ENCODE data around the gene SLCO2B1.
A peak's percentile ranks its signal among the peaks of the same experiment; 100 is the strongest.

SLCO2B1 gene

DNA sequence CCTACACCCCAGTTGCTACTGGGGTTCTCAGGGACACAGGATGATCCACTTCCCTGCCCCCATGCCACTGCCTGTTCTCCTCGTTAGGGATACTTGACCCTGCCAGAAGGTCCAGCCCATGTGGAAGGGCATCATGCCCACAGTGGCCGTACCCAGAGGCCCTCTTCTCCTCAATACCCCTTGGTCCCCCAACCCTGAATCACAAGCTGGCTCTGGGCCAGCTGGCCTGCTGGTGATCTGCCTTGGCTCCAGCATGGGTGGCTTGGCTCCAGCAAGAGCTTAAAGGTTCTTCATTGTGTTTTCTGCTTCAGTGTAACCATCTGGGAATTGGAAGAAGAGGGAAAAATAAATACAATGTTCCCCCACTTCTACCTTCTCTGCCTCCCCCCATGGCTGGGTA is 78.6 kb downstream of the SLCO2B1 start:
- DNase-seq = no peak

DNA sequence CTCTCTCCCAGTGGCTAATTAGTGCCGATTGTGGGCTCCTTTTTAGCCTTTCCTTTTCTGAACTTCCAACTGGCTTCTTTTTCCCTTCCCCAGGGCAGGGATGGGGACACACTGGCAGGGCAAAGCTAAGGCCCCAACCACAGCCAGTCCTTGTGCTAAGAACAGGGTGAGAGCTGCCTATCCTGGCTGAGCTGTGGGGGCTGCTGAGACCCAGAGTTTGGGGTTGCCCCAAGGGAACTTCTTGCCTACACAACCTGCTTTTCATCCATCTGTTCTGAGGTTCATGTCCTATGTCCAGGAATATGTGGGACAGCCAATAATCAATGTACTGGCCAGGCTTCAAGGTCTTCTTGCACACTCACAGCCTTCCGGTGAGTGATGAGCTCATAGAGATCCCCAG is 79.7 kb downstream of the SLCO2B1 start:
- no peak for DNase-seq

DNA sequence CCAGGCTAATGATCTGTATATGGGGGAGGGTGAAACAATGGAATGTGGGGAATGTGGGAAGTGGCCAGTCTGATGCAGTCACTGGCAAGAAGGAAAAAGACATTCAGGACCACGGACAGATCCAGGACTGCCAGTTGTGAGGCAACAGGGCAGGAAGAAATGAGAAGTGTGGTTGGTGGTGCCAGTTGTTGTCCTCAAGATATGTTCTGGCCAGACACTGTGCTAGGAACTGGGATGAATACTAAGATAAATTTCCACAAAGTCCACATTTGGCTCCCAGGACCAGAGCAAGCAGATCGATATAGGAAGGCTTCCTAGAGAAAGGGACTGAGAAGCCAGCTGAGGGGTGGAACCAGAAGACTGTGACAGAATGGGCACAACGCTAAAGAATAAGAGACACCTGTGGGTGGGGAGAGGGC is 82.9 kb downstream of the SLCO2B1 start:
- no peak for DNase-seq

DNA sequence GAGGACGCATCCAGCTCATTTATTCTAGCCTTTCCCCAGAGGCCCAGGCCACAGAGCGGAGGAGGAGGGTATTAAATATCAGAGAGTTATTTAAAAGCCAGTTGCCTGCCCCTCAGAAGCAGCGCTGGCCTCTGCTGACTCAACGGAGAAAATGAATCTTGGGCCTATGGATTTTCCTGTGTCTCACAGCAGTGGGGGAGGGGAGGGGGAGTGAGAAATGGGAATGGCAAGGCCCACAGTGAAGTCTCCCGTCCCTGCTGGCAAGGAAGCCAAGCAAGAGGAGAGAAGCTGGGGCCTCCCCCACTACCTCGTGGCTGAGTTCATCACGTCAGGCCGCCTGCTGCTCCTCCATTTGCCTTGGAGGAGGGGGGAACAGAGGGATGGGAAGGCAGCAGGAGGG is 85.2 kb downstream of the SLCO2B1 start:
- no peak for DNase-seq

DNA sequence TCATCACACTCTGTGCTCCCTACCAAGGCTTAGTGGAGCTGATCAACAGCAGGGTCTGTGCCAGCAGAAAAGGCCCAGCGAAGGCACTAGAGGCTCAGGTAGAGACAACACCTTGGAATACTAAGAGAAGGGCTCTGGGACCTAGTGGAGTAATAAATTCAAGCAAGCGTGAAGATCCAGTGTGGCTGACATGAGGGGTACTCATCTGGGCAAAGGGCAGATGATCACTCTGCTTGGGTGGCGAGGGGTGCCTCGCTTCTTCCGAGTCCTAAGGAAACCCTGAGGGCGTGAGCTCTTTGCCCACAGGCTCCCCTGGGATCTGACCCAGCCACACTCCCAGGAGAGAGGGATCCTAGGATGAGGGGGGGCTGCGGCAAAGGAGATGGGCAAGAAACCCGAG is 86.1 kb downstream of the SLCO2B1 start:
- no peak for DNase-seq

DNA sequence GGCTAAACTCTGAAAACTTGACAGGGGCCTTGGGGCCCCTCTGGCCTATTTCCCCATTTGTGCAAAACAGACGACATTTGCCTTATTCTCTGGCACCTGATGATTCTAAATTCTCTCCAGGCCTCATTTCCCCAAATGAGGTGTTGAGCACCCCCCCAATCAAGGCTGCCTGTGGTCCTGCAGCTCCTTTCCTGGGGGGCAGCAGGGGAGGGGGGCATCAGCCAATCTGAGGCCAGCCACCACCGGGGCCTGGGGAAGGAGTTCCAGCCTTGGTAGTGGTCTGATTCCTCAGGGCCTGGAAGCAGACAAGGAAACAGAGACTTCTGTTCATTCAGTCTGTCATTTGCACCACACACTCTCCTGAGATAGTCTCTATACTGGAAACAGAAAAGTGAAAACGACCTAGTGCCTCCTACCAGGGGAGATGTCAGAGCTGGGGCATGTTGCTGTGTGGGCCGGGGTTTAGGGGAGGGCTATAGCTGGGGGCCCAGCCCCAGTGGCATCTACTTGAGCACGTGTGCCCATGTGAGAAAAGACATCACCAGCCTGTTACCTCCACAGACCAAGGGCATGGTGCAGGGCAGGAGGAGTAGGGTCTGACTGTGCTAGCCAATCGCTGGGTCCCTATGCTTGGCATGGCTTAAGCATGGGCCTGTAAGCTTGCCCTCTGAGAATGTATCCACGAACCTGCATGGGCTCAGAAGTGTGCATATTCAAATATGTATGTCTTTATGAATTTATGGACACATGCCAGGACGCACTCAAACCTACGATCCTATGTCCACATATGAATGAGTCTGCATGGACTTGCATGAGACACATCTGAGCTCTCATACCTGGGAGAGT is 87.9 kb downstream of the SLCO2B1 start:
- no peak for DNase-seq

DNA sequence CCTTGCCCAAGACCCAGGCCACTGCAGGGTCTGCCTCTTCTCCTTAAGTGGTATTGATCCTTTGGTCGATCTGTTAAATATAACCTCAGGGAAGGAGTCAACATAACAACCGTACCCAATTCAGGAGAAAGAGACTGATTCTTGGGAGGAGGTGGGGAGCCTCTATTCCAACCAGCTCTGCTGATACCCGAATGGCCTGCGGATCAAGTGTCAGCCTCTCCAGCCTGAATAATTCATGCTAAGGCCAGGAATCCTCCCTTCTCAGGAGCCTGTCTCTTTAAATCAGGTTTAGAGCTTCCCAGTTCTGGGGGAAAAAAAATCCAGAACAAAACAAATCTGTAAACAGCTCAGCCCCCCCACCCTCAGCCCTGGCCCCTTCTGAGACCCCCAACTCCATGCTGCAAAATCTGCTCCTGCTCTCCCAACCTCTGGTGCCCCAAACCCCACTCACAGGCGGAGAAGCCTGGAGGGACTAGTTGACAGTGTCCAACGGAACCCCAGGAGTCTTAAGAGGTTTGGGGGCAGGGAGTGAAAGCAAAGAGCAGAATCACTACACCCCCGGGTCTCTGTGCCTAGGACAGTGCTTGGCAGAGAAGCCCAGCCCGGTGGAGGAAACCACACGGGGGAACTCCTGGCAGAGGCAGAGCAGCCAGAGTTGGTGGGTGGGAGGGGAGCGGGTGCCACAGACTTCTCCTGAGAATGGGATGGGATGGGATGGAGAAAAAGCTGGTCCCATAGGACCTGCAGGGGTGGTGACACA is 88.8 kb downstream of the SLCO2B1 start:
- no peak for DNase-seq

DNA sequence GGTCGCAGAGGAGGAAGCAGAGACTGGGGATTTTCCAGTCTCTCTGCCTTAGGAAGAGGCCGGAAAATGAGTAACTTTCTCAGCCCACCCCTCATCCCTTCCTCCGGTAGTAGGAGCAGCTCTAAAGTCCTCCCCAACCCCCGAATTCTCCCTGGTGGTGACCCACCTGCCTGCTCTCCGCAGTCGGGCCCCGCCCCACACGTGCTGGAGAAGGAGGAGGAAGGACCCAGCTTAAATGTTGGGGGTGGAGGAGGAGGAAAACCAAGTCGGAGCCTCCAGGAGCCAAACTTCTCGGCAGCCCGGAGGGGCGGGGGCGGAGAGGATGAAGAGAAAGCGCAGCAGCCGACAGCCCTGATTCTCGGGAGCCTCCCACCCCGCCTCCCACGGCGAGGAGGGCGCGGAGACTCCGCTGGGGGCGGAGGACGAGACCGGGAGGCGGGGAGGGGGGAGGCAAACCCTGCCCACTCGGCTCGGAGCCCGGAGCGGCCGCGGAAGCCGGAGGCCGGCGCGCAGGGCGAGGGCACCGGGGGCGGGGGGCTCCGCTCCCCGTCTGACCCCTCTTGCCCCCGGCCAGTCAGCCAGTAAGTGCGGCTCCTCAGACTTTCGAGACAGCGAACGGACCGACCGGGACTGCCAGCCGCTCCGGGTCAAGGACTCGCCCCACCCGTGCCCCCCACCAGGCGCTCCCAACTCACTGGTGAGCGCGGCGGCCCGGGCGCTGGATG is 89.6 kb downstream of the SLCO2B1 start, which contains the start of gene TPBGL:
TPBGL (plus strand) TSS at position 464 of the 725 bp plus-strand sequence. CDS start 276 bp downstream, outside the sequence.
- no peak for DNase-seq

DNA sequence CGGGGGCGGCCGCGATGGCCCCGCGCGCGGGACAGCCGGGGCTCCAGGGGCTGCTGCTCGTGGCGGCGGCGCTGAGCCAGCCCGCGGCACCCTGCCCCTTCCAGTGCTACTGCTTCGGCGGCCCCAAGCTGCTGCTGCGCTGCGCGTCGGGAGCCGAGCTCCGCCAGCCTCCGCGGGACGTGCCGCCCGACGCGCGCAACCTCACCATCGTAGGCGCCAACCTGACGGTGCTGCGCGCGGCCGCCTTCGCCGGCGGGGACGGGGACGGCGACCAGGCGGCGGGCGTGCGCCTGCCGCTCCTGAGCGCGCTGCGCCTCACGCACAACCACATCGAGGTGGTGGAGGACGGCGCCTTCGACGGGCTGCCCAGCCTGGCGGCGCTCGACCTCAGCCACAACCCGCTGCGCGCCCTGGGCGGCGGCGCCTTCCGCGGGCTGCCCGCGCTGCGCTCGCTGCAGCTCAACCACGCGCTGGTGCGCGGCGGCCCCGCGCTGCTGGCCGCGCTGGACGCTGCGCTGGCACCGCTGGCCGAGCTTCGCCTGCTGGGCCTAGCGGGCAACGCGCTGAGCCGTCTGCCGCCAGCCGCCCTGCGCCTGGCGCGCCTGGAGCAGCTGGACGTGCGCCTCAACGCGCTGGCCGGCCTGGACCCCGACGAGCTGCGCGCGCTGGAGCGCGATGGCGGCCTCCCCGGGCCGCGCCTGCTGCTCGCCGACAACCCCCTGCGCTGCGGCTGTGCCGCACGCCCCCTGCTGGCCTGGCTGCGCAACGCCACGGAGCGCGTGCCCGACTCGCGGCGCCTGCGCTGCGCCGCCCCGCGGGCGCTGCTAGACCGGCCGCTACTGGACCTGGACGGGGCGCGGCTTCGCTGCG is 90.4 kb downstream of the SLCO2B1 start:
- peak; percentile 83 to 85 for DNase-seq

DNA sequence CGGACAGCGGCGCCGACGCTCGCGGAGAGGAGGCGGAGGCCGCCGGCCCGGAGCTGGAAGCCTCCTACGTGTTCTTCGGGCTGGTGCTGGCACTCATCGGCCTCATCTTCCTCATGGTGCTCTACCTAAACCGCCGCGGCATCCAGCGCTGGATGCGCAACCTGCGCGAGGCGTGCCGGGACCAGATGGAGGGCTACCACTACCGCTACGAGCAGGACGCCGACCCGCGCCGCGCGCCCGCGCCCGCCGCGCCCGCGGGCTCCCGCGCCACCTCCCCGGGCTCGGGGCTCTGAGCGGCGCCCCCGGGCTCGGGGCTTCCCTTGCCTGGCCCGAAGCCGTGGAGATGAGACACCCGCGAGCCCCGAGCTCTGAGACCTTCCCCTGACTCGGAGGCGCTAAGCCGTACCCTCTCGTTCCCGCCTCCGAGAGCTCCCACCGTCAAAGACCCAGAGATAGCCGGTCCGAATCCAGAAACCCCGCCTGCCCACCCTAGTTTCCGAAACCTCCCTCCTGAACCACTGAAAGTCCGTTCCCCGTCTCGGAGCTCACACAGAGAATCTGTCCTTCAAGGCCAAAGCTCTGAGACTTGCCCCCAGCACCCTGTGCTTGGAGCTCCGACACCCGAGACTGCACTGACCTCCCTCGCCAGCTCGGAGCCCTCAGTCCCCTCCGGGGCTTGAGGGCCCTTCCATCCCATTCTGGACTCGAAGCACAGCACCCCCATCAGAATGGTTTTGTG is 91.2 kb downstream of the SLCO2B1 start:
- no peak for DNase-seq

DNA sequence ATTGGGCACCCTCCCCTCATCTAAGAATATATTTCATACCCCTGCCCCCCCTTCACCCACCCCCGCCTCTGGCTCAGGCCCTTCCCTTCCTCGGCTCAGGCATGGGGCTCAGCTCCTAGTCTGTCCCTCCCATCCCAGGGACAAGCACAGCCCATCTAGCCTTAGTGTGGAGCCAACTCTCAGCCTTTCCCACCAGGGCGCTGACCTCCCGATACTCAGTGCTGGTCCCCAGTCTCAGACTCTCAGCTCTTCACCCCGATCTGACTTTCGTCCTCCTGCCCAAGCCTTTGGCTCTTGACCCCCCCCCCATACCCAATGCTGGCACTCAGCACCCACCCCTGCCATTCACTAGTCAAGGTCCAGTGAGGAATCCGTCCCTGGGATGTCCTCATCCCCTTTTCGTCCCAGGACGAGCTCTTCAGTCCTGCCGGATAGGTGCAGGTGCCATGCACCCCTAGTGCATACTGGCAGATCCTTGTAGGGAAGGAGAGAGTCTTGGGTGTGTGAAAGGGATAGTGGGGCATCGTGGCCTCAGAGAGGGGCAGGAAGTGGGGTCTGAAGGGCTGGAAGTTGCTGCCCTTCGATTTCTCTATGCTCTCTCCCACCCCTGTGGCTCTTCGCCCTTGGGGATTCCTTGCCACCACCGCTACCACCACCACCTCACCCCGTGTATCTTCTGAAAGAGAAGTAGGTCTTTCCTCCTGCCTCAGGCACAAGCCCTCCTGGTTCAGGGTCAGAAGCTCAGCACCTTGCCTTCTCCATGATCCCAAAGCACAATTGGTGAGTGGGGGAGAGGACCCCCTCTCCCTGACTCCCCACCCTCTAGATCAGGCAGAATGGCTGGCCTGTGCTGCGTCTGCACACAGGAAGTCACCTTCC is 92.1 kb downstream of the SLCO2B1 start:
- no peak for DNase-seq

DNA sequence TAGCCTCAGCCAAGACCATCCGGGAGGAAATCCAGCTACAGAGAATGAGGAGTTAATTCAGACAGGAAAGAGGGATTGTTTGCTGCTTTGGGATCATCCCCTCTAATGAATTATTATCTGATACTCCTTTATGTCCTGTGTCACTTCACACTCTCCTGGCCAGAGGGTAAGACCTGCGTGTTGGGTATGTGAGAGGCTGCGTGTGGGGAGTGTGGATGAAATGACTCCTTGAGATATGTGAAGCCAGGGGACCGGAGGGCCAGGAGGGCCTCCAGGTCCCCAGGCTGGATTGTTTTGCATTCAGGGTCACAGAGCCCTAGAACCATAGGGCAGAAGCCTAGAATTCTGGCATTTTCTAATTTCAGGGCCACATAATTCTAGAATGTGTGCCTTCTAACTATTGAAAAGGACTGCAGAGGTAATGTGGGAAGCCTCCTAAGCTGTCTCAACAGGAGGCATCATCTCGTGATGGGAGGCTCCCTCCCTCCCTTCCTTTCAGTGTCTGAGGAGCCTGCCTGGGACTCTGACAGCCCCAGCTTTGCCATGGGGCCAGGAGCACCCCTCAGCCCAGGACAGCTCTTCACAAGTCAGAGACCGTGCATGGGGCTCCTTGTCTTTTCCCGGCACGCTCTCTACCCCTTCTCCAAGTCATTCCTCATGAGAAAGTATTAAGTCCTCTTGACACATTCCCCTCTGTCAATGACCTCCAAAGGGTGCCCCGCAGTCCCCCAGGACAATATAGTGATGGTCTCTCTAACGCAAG is 93.3 kb downstream of the SLCO2B1 start:
- DNase-seq = no peak

DNA sequence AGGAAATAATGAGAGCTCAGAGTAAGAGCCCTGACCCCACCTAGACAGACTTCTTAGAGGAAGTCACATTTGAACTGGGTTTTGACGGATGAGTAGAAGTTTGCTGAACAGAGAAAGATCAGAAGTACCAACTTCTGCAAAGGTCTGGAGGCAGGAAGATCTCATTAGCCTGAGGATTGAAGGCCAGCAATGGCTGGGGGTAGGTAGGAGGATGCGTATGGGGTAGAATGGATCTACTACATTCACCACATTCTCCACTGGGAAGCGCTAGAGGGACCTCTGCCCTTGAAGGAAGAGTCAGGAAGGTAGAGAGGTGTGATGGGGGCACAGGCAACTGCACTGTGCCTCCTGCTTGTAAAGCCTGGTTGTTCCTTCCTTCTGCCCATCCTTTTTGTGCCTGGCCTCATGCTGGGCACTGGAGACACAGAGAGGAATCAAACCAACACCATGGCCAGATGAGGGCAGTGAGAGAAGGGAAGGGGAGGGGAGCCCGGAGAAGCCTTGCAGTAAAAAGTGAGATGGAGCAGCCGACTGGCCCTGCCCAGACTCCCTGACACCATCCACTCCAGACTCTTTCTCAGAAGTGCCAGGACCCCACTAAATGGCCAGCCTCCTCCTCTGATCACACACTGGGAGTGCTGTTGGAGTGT is 94.6 kb downstream of the SLCO2B1 start:
- DNase-seq = no peak

DNA sequence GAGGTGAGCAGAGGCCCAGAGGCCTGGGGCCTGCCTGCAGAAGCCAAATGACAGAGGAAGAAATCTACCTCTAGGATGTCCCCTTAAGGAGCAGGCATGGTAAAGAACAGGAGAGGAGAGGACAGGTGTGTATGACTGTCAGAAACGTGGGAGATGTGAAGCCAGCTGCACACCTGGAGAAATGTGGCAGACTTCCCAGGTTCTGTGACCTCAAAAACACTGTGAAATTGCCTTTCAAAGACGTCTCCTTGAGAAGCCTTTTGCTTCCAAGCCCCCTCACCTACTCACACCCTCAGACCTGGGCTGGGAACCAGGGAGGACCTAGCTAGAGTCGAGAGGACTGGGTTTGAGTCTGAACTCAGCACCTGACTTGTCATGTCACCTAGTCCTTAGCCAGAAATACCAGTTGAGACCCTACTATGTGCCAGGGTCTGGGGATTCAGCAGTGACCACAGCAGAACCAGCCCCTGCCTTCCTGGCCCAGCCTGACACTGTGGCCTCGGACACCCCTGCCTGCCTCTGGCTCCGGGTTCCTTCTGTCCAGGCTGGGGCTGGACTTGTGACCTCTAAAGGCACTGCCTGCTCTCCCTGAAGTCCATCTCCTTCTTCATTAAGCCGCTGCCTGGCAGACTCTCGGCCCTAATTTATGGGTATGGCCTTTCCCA is 95.2 kb downstream of the SLCO2B1 start:
- no peak for DNase-seq

DNA sequence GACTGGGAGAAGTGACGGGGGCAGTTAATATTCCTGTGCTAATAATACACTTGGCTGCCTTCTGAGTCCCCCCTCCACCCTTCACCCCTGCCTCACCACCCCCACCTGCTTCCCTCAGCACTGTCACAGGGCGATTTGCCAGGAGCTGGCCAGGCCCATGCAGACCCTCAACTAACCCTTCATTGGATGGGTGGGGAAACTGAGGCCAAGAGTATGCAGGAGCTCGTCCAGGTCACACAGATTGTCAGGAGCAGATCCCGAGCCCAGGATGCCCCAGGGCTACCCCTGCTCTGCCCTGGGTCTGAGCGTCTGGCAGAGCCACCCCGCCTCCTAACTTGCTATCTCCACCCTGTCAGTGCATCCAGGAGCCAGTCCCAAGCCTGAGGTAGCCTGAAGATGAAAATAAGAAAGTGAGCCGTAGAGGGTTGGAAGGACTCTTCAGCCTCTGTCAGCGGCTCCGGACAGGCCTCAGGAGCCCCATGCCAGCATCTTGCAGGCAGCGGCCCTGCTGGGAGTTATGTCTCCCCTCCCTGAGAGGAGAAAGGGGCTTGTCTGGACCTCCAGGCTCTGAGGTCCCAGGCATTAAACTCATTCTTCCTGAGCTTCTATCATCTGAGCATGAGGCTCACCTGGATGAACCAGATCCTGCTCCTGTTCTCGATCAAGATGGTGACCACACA is 95.9 kb downstream of the SLCO2B1 start:
- no peak for DNase-seq

DNA sequence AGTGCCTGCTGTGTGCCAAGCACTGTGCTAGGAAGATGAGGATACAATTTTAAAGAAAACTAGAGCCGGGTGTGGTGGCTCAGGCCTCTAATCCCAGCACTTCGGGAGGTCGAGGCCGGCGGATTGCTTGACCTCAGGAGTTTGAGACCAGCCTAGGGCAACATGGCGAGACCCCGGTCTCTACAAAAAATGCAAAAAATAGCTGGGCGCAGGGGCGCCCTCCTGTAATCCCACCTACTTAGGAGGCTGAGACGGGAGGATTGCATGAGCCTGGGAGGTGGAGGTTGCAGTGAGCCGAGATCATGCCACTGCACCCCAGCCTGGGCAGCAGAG is 98.0 kb downstream of the SLCO2B1 start:
- DNase-seq = no peak

DNA sequence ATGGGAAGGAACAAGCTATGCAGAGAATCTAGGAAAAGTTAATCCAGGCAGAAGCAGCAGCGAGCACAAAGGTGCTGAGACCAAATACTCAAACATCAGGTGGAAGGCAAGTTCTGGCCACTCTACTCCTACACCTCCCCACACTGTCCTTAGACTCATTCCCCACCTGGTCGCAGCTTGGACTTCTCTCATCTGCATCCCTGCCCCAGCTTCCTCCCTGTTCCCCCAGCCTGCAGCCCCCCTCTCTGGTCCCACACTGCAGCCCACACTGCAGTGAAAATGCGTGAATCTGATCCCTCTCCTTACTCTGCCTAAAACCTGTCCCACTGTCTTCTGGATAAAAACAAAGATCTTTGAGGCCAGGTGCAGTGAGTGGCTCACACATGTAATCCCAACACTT is 98.8 kb downstream of the SLCO2B1 start:
- DNase-seq = no peak

DNA sequence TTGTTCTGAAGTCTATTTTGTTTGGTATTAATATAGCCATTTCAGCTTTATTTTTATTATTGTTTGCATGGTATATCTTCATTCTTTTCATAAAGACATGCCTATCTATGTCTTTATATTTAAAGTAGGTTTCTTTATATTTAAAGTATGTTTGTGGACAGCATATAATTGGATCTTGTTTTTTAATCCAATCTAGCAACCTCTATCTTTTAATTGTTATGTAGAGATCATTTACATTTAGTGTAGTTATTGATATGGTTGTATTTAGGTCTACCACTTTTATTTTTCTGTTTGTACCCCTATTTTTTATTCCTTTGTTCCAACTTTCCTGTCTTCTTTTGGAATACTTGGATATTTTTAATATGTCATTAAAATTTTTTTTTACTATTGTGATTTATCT is 103.4 kb downstream of the SLCO2B1 start:
- DNase-seq = no peak

All from SHP77 (cell line).